B cell (primary cell): ENCODE measurements around the gene WNT1. TPM values are rescaled to one million over a fixed set of nuclear protein-coding genes. Genes with fewer than 3 reads are reported as not detected.

ENCODE experiments used
- ATAC-seq: fragments of 200-7000 bp; cut with Tn5 transposase; one replicate; pipeline ENCODE4 v1.10.0; 2021; ENCODE audit warnings: low read depth, mild to moderate bottlenecking, moderate number of reproducible peaks, moderate library complexity
- CTCF ChIA-PET: fragments of 350-600 bp; sonication (Branson Sonifier 250); formaldehyde crosslinking; loops from one replicate; lab custom pipeline; 2021; ENCODE audit warnings: antibody characterized with exemption, inconsistent platforms; lab: Charles Lee
- POLR2A ChIA-PET: fragments of 350-600 bp; sonication (Branson Sonifier 250); formaldehyde crosslinking; loops from one replicate; lab custom pipeline; 2021; ENCODE audit warnings: antibody characterized with exemption; lab: Charles Lee
- DNase-seq: peaks from one replicate; pipeline ENCODE4 v3.0.0; 2013
- H2AFZ ChIP-seq: 2 replicates; pipeline ENCODE4 v1.6.1; 2012; ENCODE audit warnings: mild to moderate bottlenecking, low read depth, low read length; ENCODE audit not compliant: insufficient read depth, poor library complexity, severe bottlenecking
- H3K27ac ChIP-seq, 2 donors: 1 replicate in 1 of 2; 2 replicates in 1 of 2; pipeline ENCODE4 v1.5.1; 2012 to 2013; ENCODE audit warnings: low read length in 2 of 2, mild to moderate bottlenecking in 2 of 2, moderate library complexity in 1 of 2
- H3K27me3 ChIP-seq, 4 experiments: fragments of 200-600 bp in 1 of 4; sonication (generic) in 1 of 4; replicated peaks in 1 of 4; 1 replicate in 2 of 4; 2 replicates in 2 of 4; pipeline versions ENCODE4 v1.6.1 to v1.7.0; 2013 to 2016; ENCODE audit warnings: low read length in 3 of 4, mild to moderate bottlenecking in 2 of 4, mixed read lengths in 1 of 4, moderate library complexity in 1 of 4; ENCODE audit not compliant: insufficient read depth in 4 of 4, control insufficient read depth in 3 of 4; ENCODE audit errors: control extremely low read depth in 1 of 4
- H3K36me3 ChIP-seq, 2 experiments: replicated peaks in 1 of 2; 1 replicate in 1 of 2; 2 replicates in 1 of 2; pipeline versions ENCODE4 v1.6.1 to v1.7.1; 2013; ENCODE audit warnings: low read length in 1 of 2; ENCODE audit not compliant: insufficient read depth in 2 of 2, control insufficient read depth in 1 of 2; ENCODE audit errors: control extremely low read depth in 1 of 2, extremely low read depth in 1 of 2
- H3K4me1 ChIP-seq, 2 donors: fragments of 200-600 bp in 1 of 2; sonication (generic) in 1 of 2; 1 replicate in 1 of 2; 2 replicates in 1 of 2; pipeline versions ENCODE4 v1.5.1 to v1.6.1; 2013 to 2017; ENCODE audit warnings: low read length in 2 of 2; ENCODE audit not compliant: control insufficient read depth in 2 of 2, insufficient read depth in 2 of 2
- H3K4me2 ChIP-seq: replicated peaks from 2 replicates; pipeline ENCODE3; 2012; ENCODE audit warnings: mild to moderate bottlenecking, low read depth, low read length; ENCODE audit not compliant: poor library complexity, severe bottlenecking
- H3K4me3 ChIP-seq, 5 experiments: fragments of 200-600 bp in 1 of 5; sonication (generic) in 1 of 5; 1 replicate in 3 of 5; 2 replicates in 2 of 5; pipeline versions ENCODE4 v1.5.1 to v1.7.0; 2011 to 2016; ENCODE audit warnings: low read length in 4 of 5, mild to moderate bottlenecking in 4 of 5, low read depth in 2 of 5, control low read depth in 1 of 5, moderate library complexity in 1 of 5; ENCODE audit not compliant: insufficient read depth in 1 of 5; ENCODE audit errors: control extremely low read depth in 1 of 5, extremely low read depth in 1 of 5
- H3K79me2 ChIP-seq: fragments of 200-600 bp; sonication (generic); one replicate; pipeline ENCODE4 v1.6.0; 2016; ENCODE audit warnings: low read length; ENCODE audit not compliant: control insufficient read depth, insufficient read depth
- H3K9ac ChIP-seq: fragments of 200-600 bp; sonication (generic); 2 replicates; pipeline ENCODE4 v1.6.1; 2017; ENCODE audit warnings: mild to moderate bottlenecking, low read length, moderate library complexity
- H3K9me3 ChIP-seq, 3 donors: one replicate each; pipeline versions ENCODE4 v1.6.1 to v1.7.1; 2013; ENCODE audit warnings: low read length in 2 of 3; ENCODE audit not compliant: control insufficient read depth in 2 of 3, insufficient read depth in 1 of 3; ENCODE audit errors: control extremely low read depth in 1 of 3
- H4K20me1 ChIP-seq: 2 replicates; pipeline ENCODE4 v1.6.0; 2012; ENCODE audit warnings: mild to moderate bottlenecking, low read length; ENCODE audit not compliant: insufficient read depth, control insufficient read depth, poor library complexity, severe bottlenecking
- H3K27ac Mint-ChIP-seq: one replicate; pipeline ENCODE4 v1.8.0; 2021; ENCODE audit warnings: mixed read lengths
- H3K27me3 Mint-ChIP-seq: one replicate; pipeline ENCODE4 v1.8.0; 2021; ENCODE audit warnings: mixed read lengths
- H3K4me1 Mint-ChIP-seq: one replicate; pipeline ENCODE4 v1.8.0; 2021; ENCODE audit warnings: mixed read lengths
- H3K4me3 Mint-ChIP-seq: one replicate; pipeline ENCODE4 v1.8.0; 2021; ENCODE audit warnings: mixed read lengths
- H3K9me3 Mint-ChIP-seq: one replicate; pipeline ENCODE4 v1.8.0; 2022; ENCODE audit warnings: mixed read lengths; ENCODE audit not compliant: insufficient read depth
- EZH2 ChIP-seq: IDR thresholded peaks from 2 replicates; pipeline ENCODE4 v1.6.1; 2012; ENCODE audit warnings: borderline replicate concordance, low read depth, mild to moderate bottlenecking, moderate library complexity, low read length; ENCODE audit not compliant: insufficient read depth, poor library complexity, severe bottlenecking
- WGBS: methylation state at CpG from one replicate; pipeline ENCODE4 v1.1.5; 2013; ENCODE audit warnings: missing lambda C conversion rate; ENCODE audit not compliant: insufficient coverage; 5-methylcytosine and 5-hydroxymethylcytosine counted together
- intact Hi-C: fragments of 100-400 bp; cut with micrococcal nuclease; formaldehyde crosslinking; loops from one replicate; pipeline ENCODE4 v1.10.0; 2022
- polyA plus RNA-seq: library from polyadenylated mRNA; depleted of rRNA; stranded (reverse); fragments of >200 nt; gene quantifications from 2 replicates; pipeline ENCODE4 v1.2.3, GENCODE V29; 2012
- total RNA-seq, 2 donors: library from RNA; stranded (reverse); fragments of 120-200 nt in 1 of 2; gene quantifications; 1 replicate in 1 of 2; 2 replicates in 1 of 2; pipeline versions ENCODE4 v1.2.3 to v1.2.4, GENCODE V29; 2013 to 2022
- TF ChIP-seq, protein P1 (sequence below): fragments of 200-600 bp; IDR thresholded peaks from one replicate; pipeline ENCODE4 v1.8.0; 2022; ENCODE audit warnings: antibody characterized with exemption, mild to moderate bottlenecking

The WNT1 gene
- total and polyA plus RNA-seq, 2 donors (not counting 1 experiment from before 2014, with no cell fraction given) = 0.55 TPM; not detected in 1

DNA sequence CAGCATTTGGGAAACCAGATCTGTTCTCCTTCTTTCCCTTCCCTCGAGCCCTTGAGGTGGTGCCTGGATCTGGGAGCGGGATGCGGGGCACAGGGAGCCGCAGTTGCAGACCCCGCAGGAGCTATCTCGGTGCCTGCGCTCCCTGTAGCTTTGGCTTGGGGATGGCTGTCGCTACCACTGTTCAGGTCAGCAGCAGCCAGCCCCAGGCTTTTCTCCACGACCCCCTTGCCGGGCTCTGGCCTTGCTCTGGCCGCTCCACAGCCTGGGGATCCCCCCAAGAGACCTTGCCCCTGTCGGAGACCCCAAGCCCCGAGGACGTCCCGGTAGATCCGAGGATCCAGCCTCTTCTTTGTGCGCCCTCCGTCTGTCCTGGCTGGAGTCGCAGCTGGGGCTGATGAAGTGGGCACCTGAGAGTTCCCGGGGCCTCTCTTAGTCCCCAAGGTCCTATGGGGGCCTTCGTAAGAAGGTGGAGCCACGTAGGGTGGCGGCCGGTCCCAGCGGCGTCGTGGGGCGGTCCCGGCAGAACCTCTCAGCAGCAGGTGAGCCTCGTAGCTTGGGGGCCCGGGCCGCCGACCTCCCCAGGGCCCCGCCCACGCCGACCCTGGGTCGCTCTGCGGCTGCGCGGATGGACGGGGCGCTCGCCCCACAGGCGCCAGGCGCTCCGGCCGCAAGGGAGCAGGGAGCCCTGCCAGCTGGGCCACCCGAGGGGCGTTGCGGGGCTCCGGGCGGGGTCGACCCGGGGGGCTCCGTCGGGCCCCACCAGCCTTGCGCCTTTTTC lies 19.8 kb downstream of the WNT1 start:
- peaks cover 10% of the 10 kb centered on the region for H4K20me1 ChIP-seq
- POLR2A ChIA-PET = interaction anchor here (0.6 to 2.8 kb wide), 5 partner anchors 18 to 214 kb away, joined by 3 to 19 read pairs (median 6); partner anchors contain the start of genes RHEBL1 and WNT1
- intact Hi-C loops = loop anchor here (1.0 to 5.0 kb wide), 5 partner anchors 20 to 744 kb away; partner anchors contain the start of genes DDX23, PRKAG1 and TMBIM6
- Mint-ChIP-seq H3K4me1 (peaks cover 44% of the 10 kb centered on the region), H3K9me3 (no peaks in the 10 kb centered on the region), H3K4me3 (peak overlapping the region; percentile 89), H3K27ac (peak overlapping the region; percentile 41), H3K27me3 (peaks cover 37% of the 10 kb centered on the region)
- H3K27ac ChIP-seq = no peak overlapping the region
- WGBS = 3% methylated on average over 57 of the region's 57 CpGs
- peak; percentile 65 for TF ChIP-seq EZH2
- TF ChIP-seq, protein P1, sequence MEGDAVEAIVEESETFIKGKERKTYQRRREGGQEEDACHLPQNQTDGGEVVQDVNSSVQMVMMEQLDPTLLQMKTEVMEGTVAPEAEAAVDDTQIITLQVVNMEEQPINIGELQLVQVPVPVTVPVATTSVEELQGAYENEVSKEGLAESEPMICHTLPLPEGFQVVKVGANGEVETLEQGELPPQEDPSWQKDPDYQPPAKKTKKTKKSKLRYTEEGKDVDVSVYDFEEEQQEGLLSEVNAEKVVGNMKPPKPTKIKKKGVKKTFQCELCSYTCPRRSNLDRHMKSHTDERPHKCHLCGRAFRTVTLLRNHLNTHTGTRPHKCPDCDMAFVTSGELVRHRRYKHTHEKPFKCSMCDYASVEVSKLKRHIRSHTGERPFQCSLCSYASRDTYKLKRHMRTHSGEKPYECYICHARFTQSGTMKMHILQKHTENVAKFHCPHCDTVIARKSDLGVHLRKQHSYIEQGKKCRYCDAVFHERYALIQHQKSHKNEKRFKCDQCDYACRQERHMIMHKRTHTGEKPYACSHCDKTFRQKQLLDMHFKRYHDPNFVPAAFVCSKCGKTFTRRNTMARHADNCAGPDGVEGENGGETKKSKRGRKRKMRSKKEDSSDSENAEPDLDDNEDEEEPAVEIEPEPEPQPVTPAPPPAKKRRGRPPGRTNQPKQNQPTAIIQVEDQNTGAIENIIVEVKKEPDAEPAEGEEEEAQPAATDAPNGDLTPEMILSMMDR = no peak
- H3K4me3 ChIP-seq = peak overlapping the region; percentile 12 to 71 (median 58)
- no peaks in the 10 kb centered on the region for H3K79me2 ChIP-seq
- CTCF ChIA-PET = interaction anchor here (1.0 to 6.7 kb wide), 21 partner anchors 8 to 238 kb away, joined by 3 to 61 read pairs (median 8); partner anchors contain the start of genes ARF3, DDX23, DHH and FKBP11
- DNase-seq (peak; percentile 76), ATAC-seq (peak; percentile 59)
- H3K36me3 ChIP-seq = peaks cover 0 to 14% of the 10 kb centered on the region in 2 experiments
- peaks cover 39 to 44% of the 10 kb centered on the region in 2 donors for H3K4me1 ChIP-seq
- H3K27me3 ChIP-seq = peaks cover 0 to 76% (median 28%) of the 10 kb centered on the region in 4 experiments
- peak overlapping the region; percentile 98 for H3K4me2 ChIP-seq
- peaks cover 0 to 4% (median 0%) of the 10 kb centered on the region in 3 donors for H3K9me3 ChIP-seq
- peak overlapping the region; percentile 78 for H2AFZ ChIP-seq
- H3K9ac ChIP-seq = peak overlapping the region; percentile 72
